ENCODE data around the gene SARNP. TPM values are rescaled to one million over a fixed set of nuclear protein-coding genes. Genes with fewer than 3 reads are reported as not detected.
A peak's percentile ranks its signal among the peaks of the same experiment; 100 is the strongest.

SARNP gene
- total RNA-seq, 1 donor from 2014 or later = 33.1 TPM

GRCh38 chr12:55744340-55745030 lies 73.0 kb downstream of the SARNP start:
- DNase-seq (ENCODE audit: extremely low spot score in 2 of 2) = no peak
- Histone ChIP-seq H3K27me3 (no peaks in the 10 kb centered on the region), H3K4me1 (peaks cover 37% of the 10 kb centered on the region), H3K36me3 (no peaks in the 10 kb centered on the region), H3K4me3 (peak overlapping the region; percentile 59 to 63), H3K9me3 (no peaks in the 10 kb centered on the region), H3K27ac (peak overlapping the region; percentile 80)
- TF ChIP-seq POLR2AphosphoS5 (IDR thresholded peaks at IDR 0.05; ENCODE audit: insufficient read depth in 1 of 2, low read depth in 1 of 2) = no peak
- TF ChIP-seq CTCF (IDR thresholded peaks at IDR 0.05) = no peak
- no peak for TF ChIP-seq POLR2A (IDR thresholded peaks at IDR 0.05)
- intact Hi-C loops (cut with DNase I) = loop anchor here (10.0 kb wide), 1 partner anchor 50 kb away; no protein-coding TSS in a partner anchor

GRCh38 chr12:55743406-55744339 lies 73.9 kb downstream of the SARNP start:
- peak in 1 of 2 donors; percentile 27 for TF ChIP-seq POLR2AphosphoS5 (IDR thresholded peaks at IDR 0.05; ENCODE audit: insufficient read depth in 1 of 2, low read depth in 1 of 2)
- no peak for TF ChIP-seq CTCF (IDR thresholded peaks at IDR 0.05)
- peak in 1 of 2 donors; percentile 11 for TF ChIP-seq POLR2A (IDR thresholded peaks at IDR 0.05)
- H3K4me1 ChIP-seq = peaks cover 37% of the 10 kb centered on the region
- H3K4me3 ChIP-seq = peak overlapping the region; percentile 59 to 63
- no peaks in the 10 kb centered on the region for H3K9me3 ChIP-seq
- H3K27me3 ChIP-seq = no peaks in the 10 kb centered on the region
- no peak for DNase-seq (ENCODE audit: extremely low spot score in 2 of 2)
- H3K36me3 ChIP-seq = no peaks in the 10 kb centered on the region
- H3K27ac ChIP-seq = peak overlapping the region; percentile 80
- intact Hi-C loops (cut with DNase I) = loop anchor here (10.0 kb wide), 1 partner anchor 51 kb away; no protein-coding TSS in a partner anchor

GRCh38 chr12:55742719-55743405 lies 74.7 kb downstream of the SARNP start, which contains the start of gene GDF11:
GDF11 (plus strand) TSS chr12:55743122; CDS start chr12:55743317, 195 bp downstream.
- Histone ChIP-seq H3K27me3 (no peaks in the 10 kb centered on the region), H3K4me3 (peak within 1 kb of the TSS; percentile 59 to 63), H3K4me1 (peaks cover 42% of the 10 kb centered on the region), H3K36me3 (no peaks in the 10 kb centered on the region), H3K9me3 (no peaks in the 10 kb centered on the region), H3K27ac (peak within 1 kb of the TSS; percentile 80)
- TF ChIP-seq POLR2A (IDR thresholded peaks at IDR 0.05) (peak in 1 of 2 donors; percentile 60), POLR2AphosphoS5 (IDR thresholded peaks at IDR 0.05; ENCODE audit: insufficient read depth in 1 of 2, low read depth in 1 of 2) (peak in 1 of 2 donors; percentile 68), CTCF (IDR thresholded peaks at IDR 0.05) (no peak)
- no peak for DNase-seq (ENCODE audit: extremely low spot score in 2 of 2)
- intact Hi-C loops (cut with DNase I) = loop anchor here (10.0 kb wide), 1 partner anchor 52 kb away; no protein-coding TSS in a partner anchor

- peaks cover 50% of the 10 kb centered on the region for H3K4me1 ChIP-seq
Observed at GRCh38 chr12:55741931-55742680, 75.4 kb downstream of the SARNP start.

More at GRCh38 chr12:55741931-55742680, 75.4 kb downstream of the SARNP start:
- TF ChIP-seq POLR2AphosphoS5 (IDR thresholded peaks at IDR 0.05; ENCODE audit: insufficient read depth in 1 of 2, low read depth in 1 of 2) (no peak), CTCF (IDR thresholded peaks at IDR 0.05) (no peak), POLR2A (IDR thresholded peaks at IDR 0.05) (no peak)
- no peak for DNase-seq (ENCODE audit: extremely low spot score in 2 of 2)
- H3K27ac ChIP-seq = peak overlapping the region; percentile 80
- no peaks in the 10 kb centered on the region for H3K9me3 ChIP-seq
- H3K4me3 ChIP-seq = peak overlapping the region; percentile 59 to 63
- intact Hi-C loops (cut with DNase I) = loop anchor here (10.0 kb wide), 1 partner anchor 53 kb away; no protein-coding TSS in a partner anchor
- H3K27me3 ChIP-seq = no peaks in the 10 kb centered on the region
- H3K36me3 ChIP-seq = no peaks in the 10 kb centered on the region
